Measurements from ENCODE around the gene CFAP46.

GRCh38 chr10:132783165-132783939 is 159.0 kb downstream of the CFAP46 start:
- TF ChIP-seq C11orf30 (IDR thresholded peaks at IDR 0.05; ENCODE audit: low read depth) (no peak), RFX5 (IDR thresholded peaks at IDR 0.05; ENCODE audit: low read depth, low read length) (no peak), ZBTB8A (IDR thresholded peaks at IDR 0.05; ENCODE audit: partially characterized antibody) (no peak), HINFP (tag; conservative IDR thresholded peaks at IDR 0.05; ENCODE audit: low read depth) (no peak), E2F6 (IDR thresholded peaks at IDR 0.05; ENCODE audit: borderline replicate concordance in 1 of 2, extremely low read depth in 1 of 2, insufficient read depth in 1 of 2, insufficient read length in 1 of 2, low read depth in 1 of 2, low read length in 1 of 2, poor library complexity in 1 of 2, severe bottlenecking in 1 of 2) (no peak), HDGF (IDR thresholded peaks at IDR 0.05) (no peak), CTCF (IDR thresholded peaks at IDR 0.05 in 2 of 3, conservative IDR thresholded peaks at IDR 0.05 in 1 of 3; ENCODE audit: insufficient read depth in 2 of 3, low read depth in 1 of 3, low read length in 3 of 3) (no peak), EP400 (IDR thresholded peaks at IDR 0.05) (no peak), HMGXB4 (CRISPR knock-in tag; IDR thresholded peaks at IDR 0.05) (no peak), POLR2A (conservative IDR thresholded peaks at IDR 0.05) (no peak), MYC (IDR thresholded peaks at IDR 0.05; ENCODE audit: low read depth, low read length) (no peak), MYC (CRISPR knock-in tag; IDR thresholded peaks at IDR 0.05; ENCODE audit: borderline replicate concordance, low read depth) (no peak)
- TF ChIP-seq, protein P1, sequence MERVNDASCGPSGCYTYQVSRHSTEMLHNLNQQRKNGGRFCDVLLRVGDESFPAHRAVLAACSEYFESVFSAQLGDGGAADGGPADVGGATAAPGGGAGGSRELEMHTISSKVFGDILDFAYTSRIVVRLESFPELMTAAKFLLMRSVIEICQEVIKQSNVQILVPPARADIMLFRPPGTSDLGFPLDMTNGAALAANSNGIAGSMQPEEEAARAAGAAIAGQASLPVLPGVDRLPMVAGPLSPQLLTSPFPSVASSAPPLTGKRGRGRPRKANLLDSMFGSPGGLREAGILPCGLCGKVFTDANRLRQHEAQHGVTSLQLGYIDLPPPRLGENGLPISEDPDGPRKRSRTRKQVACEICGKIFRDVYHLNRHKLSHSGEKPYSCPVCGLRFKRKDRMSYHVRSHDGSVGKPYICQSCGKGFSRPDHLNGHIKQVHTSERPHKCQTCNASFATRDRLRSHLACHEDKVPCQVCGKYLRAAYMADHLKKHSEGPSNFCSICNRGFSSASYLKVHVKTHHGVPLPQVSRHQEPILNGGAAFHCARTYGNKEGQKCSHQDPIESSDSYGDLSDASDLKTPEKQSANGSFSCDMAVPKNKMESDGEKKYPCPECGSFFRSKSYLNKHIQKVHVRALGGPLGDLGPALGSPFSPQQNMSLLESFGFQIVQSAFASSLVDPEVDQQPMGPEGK (CRISPR knock-in tag; IDR thresholded peaks at IDR 0.05; ENCODE audit: borderline replicate concordance): no peak
